Measurements from ENCODE around the gene NOXRED1. TPM values are rescaled to one million over a fixed set of nuclear protein-coding genes. Genes with fewer than 3 reads are reported as not detected.

The NOXRED1 gene
- total and polyA plus RNA-seq, 10 of the 15 experiments (the other 5 are each of a cell fraction or from before 2014, with no cell fraction given): 0.06 to 0.62 (median 0.14) TPM

DNA sequence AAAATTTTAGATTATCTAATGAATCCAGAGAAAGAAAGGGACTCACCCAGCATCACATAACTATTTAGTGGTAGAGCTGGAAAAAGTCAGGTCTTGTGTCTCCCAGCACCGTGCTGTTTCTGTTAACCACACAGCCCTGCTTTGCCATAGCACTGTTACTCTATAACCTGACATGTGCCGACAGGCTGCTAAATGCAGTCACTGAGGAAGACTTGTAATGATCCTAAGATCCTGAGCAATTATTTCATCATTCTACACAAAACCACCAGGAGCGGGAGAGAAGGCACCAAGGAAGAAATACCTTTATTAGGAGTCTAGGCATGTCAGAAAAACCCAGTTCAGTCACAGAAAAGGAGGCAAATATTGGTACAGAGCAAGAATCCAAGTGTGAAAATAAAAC lies 3.1 kb upstream of the NOXRED1 start:
- FAIRE-seq (no peak), ATAC-seq (no peak), DNase-seq (ENCODE audit: low read depth, low spot score) (no peak)
- no peak for TF ChIP-seq CEBPB (IDR thresholded peaks at IDR 0.05; ENCODE audit: borderline replicate concordance in 1 of 2, low read depth in 2 of 2, low read length in 2 of 2)
- TF ChIP-seq, protein P1, sequence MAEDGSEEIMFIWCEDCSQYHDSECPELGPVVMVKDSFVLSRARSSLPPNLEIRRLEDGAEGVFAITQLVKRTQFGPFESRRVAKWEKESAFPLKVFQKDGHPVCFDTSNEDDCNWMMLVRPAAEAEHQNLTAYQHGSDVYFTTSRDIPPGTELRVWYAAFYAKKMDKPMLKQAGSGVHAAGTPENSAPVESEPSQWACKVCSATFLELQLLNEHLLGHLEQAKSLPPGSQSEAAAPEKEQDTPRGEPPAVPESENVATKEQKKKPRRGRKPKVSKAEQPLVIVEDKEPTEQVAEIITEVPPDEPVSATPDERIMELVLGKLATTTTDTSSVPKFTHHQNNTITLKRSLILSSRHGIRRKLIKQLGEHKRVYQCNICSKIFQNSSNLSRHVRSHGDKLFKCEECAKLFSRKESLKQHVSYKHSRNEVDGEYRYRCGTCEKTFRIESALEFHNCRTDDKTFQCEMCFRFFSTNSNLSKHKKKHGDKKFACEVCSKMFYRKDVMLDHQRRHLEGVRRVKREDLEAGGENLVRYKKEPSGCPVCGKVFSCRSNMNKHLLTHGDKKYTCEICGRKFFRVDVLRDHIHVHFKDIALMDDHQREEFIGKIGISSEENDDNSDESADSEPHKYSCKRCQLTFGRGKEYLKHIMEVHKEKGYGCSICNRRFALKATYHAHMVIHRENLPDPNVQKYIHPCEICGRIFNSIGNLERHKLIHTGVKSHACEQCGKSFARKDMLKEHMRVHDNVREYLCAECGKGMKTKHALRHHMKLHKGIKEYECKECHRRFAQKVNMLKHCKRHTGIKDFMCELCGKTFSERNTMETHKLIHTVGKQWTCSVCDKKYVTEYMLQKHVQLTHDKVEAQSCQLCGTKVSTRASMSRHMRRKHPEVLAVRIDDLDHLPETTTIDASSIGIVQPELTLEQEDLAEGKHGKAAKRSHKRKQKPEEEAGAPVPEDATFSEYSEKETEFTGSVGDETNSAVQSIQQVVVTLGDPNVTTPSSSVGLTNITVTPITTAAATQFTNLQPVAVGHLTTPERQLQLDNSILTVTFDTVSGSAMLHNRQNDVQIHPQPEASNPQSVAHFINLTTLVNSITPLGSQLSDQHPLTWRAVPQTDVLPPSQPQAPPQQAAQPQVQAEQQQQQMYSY (CRISPR knock-in tag; IDR thresholded peaks at IDR 0.05): no peak
- no peak for TF ChIP-seq EZH2 (IDR thresholded peaks at IDR 0.05; ENCODE audit: borderline replicate concordance, control insufficient read depth, low read depth, low read length)
- Histone ChIP-seq H3K79me2 (ENCODE audit: control insufficient read depth, insufficient read depth, low read length) (no peaks in the 10 kb centered on the region), H3K9me3 (replicated peaks; ENCODE audit: control insufficient read depth, insufficient read depth, low read length) (no peaks in the 10 kb centered on the region), H2AFZ (ENCODE audit: control insufficient read depth, low read depth, low read length) (no peak overlapping the region), H3K4me3 (no peak overlapping the region), H3K4me2 (ENCODE audit: control insufficient read depth, insufficient read depth) (no peak overlapping the region), H3K27me3 (replicated peaks in 1 of 2; ENCODE audit: control insufficient read depth in 2 of 2, insufficient read depth in 2 of 2, low read length in 1 of 2) (no peaks in the 10 kb centered on the region), H3K27ac (ENCODE audit: control insufficient read depth, insufficient read depth) (no peak overlapping the region), H3K9ac (ENCODE audit: control insufficient read depth, insufficient read depth, low read length) (no peak overlapping the region), H3K36me3 (ENCODE audit: control insufficient read depth in 2 of 2, insufficient read depth in 2 of 2, low read length in 1 of 2) (peaks cover 7 to 36% of the 10 kb centered on the region in 2 experiments), H4K20me1 (ENCODE audit: control insufficient read depth, insufficient read depth) (no peaks in the 10 kb centered on the region), H3K4me1 (ENCODE audit: control insufficient read depth, insufficient read depth, low read length) (no peaks in the 10 kb centered on the region)
- POLR2A ChIA-PET: interaction anchor here (0.6 kb wide), 1 partner anchor 388 kb away, joined by 11 read pairs; no protein-coding TSS in a partner anchor
- BruUV-seq (replicated peaks): no TSS peak
- in situ Hi-C loops (cut with MboI) (no loop called here), intact Hi-C loops (cut with micrococcal nuclease; ENCODE audit: unreplicated experiment) (no loop called here)
- CTCF ChIA-PET: interaction anchor here (2.8 kb wide), 1 partner anchor 111 kb away, joined by 10 read pairs; no protein-coding TSS in a partner anchor
- RAD21 ChIA-PET (ENCODE audit: unreplicated experiment): no interaction called here
- 97% methylated on average over 3 of the region's 3 CpGs for WGBS (ENCODE audit: insufficient coverage, insufficient replicate concordance, low lambda C conversion rate, missing lambda C conversion rate)
- SMC1A ChIA-PET (ENCODE audit: uncharacterized antibody, unreplicated experiment): interaction anchor here (1.1 kb wide), 1 partner anchor 11 kb away, joined by 3 read pairs; no protein-coding TSS in a partner anchor

Data from GM12878 (cell line).